ENCODE data around the gene TSPOAP1.

- no peak for TF ChIP-seq CTCF (IDR thresholded peaks at IDR 0.05; ENCODE audit: insufficient read depth, low read depth, low read length)
- TF ChIP-seq EZH2 (IDR thresholded peaks at IDR 0.05; ENCODE audit: insufficient read depth, low read length): no peak
Observed at GRCh38 chr17:58262149-58262548, 66.4 kb downstream of the TSPOAP1 start.
